ENCODE results near the gene FBXO41.

- TF ChIP-seq CTCF (IDR thresholded peaks at IDR 0.05) (no peak), POLR2A (IDR thresholded peaks at IDR 0.05) (no peak)
These were observed 74.3 kb downstream of the FBXO41 start for GRCh38 chr2:73210019-73210418.

All from suprapubic skin (tissue), 3 donors.